HG02981 (cell line): ENCODE results near the gene ATF6B.
"Not testable (repeated sequence)": the region's sequence is repeated elsewhere in the genome, so short reads cannot be mapped to it uniquely, and the experiment has no call there.

Experiments used
- ATAC-seq: cut with Tn5 transposase; IDR thresholded peaks from one replicate; pipeline ENCODE4 v1.9.1; 2021; ENCODE audit warnings: mild to moderate bottlenecking, moderate library complexity; ENCODE audit not compliant: unreplicated experiment

The ATF6B gene

GRCh38 chr6:32154514-32155161, 26.6 kb upstream of the ATF6B start:
- ATAC-seq: no peak

GRCh38 chr6:32153564-32154513, 25.8 kb upstream of the ATF6B start, which contains the start of gene PPT2:
Gene PPT2, plus strand, starts transcription at chr6:32154141. Its CDS starts 454 bp downstream, at chr6:32154595.
- no peak for ATAC-seq

- ATAC-seq: no peak
These were observed 24.9 kb upstream of the ATF6B start for GRCh38 chr6:32152769-32153563.

- no peak for ATAC-seq
These were observed 24.1 kb upstream of the ATF6B start, which contains the start of gene PRRT1 for GRCh38 chr6:32151863-32152768. Gene PRRT1, minus strand, starts transcription at chr6:32151939. Its CDS starts 112 bp downstream, at chr6:32151827.

GRCh38 chr6:32151181-32151862, 23.3 kb upstream of the ATF6B start:
- ATAC-seq: no peak

- no peak for ATAC-seq
These were observed 22.2 kb upstream of the ATF6B start for GRCh38 chr6:32149932-32150870.

- ATAC-seq: no peak
These were observed 21.2 kb upstream of the ATF6B start for GRCh38 chr6:32149092-32149755.

- no peak for ATAC-seq
These were observed 20.4 kb upstream of the ATF6B start for GRCh38 chr6:32148289-32149091.

GRCh38 chr6:32147401-32148132, 19.5 kb upstream of the ATF6B start:
- ATAC-seq: no peak

- no peak for ATAC-seq
These were observed 18.6 kb upstream of the ATF6B start for GRCh38 chr6:32146687-32147086.

GRCh38 chr6:32146287-32146686, 18.2 kb upstream of the ATF6B start:
- ATAC-seq: no peak

GRCh38 chr6:32144238-32144637, 16.2 kb upstream of the ATF6B start:
- ATAC-seq: not testable (repeated sequence)

- ATAC-seq: no peak
These were observed 12.5 kb upstream of the ATF6B start for GRCh38 chr6:32140420-32141046.

GRCh38 chr6:32139590-32139989, 11.5 kb upstream of the ATF6B start:
- no peak for ATAC-seq

- no peak for ATAC-seq
These were observed 9.4 kb upstream of the ATF6B start for GRCh38 chr6:32137454-32137853.

- ATAC-seq: no peak
These were observed 5.7 kb upstream of the ATF6B start for GRCh38 chr6:32133786-32134185.
